Urinary bladder (tissue), 4 donors: ENCODE measurements around the gene ACOT9. TPM values are rescaled to one million over a fixed set of nuclear protein-coding genes. Genes with fewer than 3 reads are reported as not detected.

Source experiments
- DNase-seq: peaks from one replicate; pipeline ENCODE4 v3.0.0-alpha.2; 2015; ENCODE audit errors: extremely low spot score
- H3K27ac ChIP-seq: one replicate; pipeline ENCODE4 v1.5.1; 2013; ENCODE audit warnings: low read depth, mild to moderate bottlenecking, moderate library complexity
- H3K36me3 ChIP-seq: one replicate; pipeline ENCODE4 v1.6.1; 2013; ENCODE audit warnings: mild to moderate bottlenecking, moderate library complexity; ENCODE audit not compliant: insufficient read depth
- H3K4me1 ChIP-seq: one replicate; pipeline ENCODE4 v1.6.1; 2013; ENCODE audit warnings: mild to moderate bottlenecking, moderate library complexity; ENCODE audit not compliant: insufficient read depth
- H3K4me3 ChIP-seq: one replicate; pipeline ENCODE4 v1.5.1; 2013; ENCODE audit warnings: low read depth, low read length
- WGBS: extraction: QIAGEN DNeasy Blood & Tissue Kit; methylation state at CpG from one replicate; pipeline ENCODE4 v1.1.7; 2013; 5-methylcytosine and 5-hydroxymethylcytosine counted together
- polyA plus RNA-seq: library from polyadenylated mRNA; stranded (reverse); fragments of 200-250 nt; gene quantifications from one replicate; pipeline ENCODE4 v1.2.3, GENCODE V29; 2013
- total RNA-seq: library from RNA; depleted of rRNA; stranded (reverse); fragments of >200 nt; gene quantifications from one replicate; pipeline ENCODE4 v1.2.3, GENCODE V29; 2014
- donor health status: healthy with polysubstance abuse.
- donor health status: healthy.

The ACOT9 gene, protein sequence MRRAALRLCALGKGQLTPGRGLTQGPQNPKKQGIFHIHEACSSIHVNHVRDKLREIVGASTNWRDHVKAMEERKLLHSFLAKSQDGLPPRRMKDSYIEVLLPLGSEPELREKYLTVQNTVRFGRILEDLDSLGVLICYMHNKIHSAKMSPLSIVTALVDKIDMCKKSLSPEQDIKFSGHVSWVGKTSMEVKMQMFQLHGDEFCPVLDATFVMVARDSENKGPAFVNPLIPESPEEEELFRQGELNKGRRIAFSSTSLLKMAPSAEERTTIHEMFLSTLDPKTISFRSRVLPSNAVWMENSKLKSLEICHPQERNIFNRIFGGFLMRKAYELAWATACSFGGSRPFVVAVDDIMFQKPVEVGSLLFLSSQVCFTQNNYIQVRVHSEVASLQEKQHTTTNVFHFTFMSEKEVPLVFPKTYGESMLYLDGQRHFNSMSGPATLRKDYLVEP
- total RNA-seq (63.9 TPM), polyA plus RNA-seq (27.1 TPM)

DNA sequence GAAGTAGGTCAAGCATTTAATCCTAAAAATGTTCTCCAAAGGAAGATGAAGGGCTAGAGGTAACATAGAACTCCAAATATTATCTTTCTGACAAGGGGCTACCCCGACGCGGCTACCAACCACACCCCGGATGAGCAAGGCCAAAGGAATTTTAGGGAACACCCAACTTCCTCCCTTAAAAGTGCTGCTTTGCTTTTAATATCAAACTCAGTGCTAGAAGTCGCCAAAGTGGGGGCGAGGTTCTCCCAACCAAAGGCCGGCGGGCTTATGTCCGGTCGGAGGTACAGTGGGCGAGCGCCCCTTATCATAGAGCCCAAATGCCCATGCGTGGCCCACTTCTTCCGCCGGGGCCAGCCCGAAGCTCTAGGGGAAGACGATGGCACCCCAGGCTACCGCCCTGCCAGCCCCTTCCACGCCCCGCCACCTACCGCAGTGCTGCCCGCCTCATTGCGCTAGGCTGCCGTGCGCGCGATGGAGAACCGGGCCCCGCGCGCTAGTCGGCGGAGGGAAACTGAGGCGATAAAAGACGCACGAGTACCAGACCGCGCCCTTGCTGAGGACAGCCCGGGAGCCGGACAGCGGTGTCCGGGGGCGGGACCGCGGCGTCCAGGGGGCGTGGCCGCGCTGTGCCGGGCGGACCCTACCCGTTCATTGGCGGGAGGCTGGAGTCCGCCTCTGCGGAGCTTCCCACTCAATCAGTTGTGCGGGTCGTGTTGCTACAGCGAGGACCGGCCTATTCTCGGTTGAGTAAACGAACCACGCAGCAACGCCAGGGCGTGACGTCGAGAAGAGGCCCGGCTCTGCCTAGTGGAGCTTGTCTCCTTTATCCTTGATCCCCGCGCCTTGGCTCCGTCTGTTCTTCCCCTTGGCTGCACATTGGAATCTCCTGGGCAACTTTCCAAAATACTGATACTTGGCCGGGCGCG lies at the start of gene ACOT9:
Gene ACOT9 (minus strand): TSS at position 580 of the 926 bp plus-strand sequence. CDS start 132 bp downstream, at position 448.
- Histone ChIP-seq H3K36me3 (no peaks in the 10 kb centered on the region), H3K4me1 (no peaks in the 10 kb centered on the region), H3K27ac (peak within 1 kb of the TSS; percentile 93), H3K4me3 (peak within 1 kb of the TSS; percentile 72)
- WGBS = under 1% methylated on average over 71 of the region's 73 CpGs
- DNase-seq = peak; percentile 71

DNA sequence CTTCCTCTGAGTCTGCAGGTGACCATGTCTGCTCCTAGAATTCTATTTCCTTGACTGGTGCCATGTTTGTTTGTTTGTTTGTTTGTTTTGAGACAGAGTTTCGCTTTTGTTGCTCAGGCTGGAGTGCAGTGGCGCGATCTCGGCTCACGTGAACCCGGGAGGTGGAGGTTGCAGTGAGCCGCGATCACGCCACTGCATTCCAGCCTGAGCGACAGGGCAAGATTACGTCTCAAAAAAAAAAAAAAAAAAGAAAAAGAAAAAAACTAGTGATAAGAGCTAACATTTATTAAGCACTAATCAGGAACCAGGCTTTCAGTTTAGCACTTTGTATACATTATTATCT lies 47.0 kb upstream of the ACOT9 start:
- Histone ChIP-seq H3K36me3 (no peaks in the 10 kb centered on the region), H3K4me3 (no peak overlapping the region), H3K27ac (no peak overlapping the region), H3K4me1 (no peaks in the 10 kb centered on the region)
- no peak for DNase-seq
- 88% methylated on average over 11 of the region's 11 CpGs for WGBS

DNA sequence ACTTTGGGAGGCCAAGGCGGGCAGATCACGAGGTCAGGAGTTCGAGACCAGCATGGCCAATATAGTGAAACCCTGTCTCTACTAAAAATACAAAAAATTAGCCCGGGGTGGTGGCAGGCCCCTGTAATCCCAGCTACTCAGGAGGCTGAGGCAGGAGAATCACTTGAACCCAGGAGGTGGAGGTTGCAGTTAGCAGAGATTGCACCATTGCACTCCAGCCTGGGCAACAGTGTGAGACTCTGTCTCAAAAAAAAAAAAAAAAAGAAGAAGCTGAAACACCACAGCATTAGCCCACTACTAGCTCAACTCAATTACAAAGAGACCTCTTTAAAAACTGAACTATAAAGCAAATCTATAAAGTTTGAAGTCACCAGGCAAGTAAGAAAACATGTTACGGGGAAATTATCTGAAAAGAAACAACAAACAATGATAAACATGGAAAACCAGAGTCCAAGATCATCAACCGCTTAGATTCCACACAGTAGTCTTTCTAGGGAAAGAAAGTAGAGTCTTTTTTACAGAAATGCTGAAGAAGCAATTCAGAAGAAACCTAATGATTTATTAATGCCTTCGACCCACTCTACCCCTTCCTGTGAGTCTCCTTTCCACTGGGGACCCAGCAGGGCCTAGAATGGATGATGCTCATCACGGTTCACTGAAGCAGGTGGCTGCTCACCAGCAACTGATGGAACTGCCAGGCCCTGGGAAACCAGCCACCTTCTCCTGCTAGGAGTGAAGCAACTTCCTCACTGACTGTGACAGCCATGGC lies 46.5 kb upstream of the ACOT9 start:
- WGBS = 93% methylated on average over 8 of the region's 8 CpGs
- no peaks in the 10 kb centered on the region for H3K36me3 ChIP-seq
- no peak for DNase-seq
- H3K4me3 ChIP-seq = no peak overlapping the region
- H3K27ac ChIP-seq = no peak overlapping the region
- no peaks in the 10 kb centered on the region for H3K4me1 ChIP-seq

DNA sequence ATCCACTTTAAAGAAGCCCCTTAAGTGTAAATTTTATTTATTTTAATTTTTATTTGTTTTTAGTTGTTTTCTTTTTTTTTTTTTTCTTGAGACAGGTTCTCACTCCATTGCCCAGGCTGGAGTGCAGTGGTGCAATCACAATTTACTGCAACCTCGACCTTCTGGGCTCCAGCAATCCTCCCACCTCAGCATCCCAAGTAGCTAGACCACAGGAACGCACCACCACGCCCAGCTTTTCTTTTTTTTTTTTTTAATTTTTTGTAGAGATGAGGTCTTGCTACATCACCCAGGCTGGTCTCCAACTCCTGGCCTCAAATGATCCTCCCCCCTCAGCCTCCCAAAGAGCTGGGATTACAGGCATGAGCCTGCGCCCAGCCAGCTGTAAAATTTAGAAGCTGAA lies 45.9 kb upstream of the ACOT9 start:
- no peak overlapping the region for H3K4me3 ChIP-seq
- no peaks in the 10 kb centered on the region for H3K36me3 ChIP-seq
- 83% methylated on average over 4 of the region's 4 CpGs for WGBS
- H3K27ac ChIP-seq = no peak overlapping the region
- DNase-seq = no peak
- no peaks in the 10 kb centered on the region for H3K4me1 ChIP-seq

DNA sequence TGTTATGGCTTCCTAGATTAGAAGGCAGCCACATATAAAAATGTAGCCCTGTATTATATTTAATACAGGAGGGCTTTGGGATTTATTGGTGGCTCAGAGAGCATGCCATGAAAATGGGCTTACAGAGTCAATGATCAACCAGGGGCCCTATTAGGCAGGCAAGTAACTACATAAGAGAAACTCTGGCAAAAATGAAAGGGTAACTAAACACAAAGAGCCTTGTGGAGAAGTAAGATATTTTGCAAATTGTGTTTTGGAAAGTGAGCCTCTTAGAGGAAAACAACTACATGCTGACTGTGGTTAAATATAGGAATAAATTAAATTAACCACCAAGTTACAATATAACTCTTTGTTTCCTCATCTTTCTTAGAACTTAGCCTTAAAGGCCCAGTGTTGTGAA lies 45.4 kb upstream of the ACOT9 start:
- Histone ChIP-seq H3K27ac (no peak overlapping the region), H3K36me3 (no peaks in the 10 kb centered on the region), H3K4me1 (no peaks in the 10 kb centered on the region), H3K4me3 (no peak overlapping the region)
- DNase-seq = no peak

DNA sequence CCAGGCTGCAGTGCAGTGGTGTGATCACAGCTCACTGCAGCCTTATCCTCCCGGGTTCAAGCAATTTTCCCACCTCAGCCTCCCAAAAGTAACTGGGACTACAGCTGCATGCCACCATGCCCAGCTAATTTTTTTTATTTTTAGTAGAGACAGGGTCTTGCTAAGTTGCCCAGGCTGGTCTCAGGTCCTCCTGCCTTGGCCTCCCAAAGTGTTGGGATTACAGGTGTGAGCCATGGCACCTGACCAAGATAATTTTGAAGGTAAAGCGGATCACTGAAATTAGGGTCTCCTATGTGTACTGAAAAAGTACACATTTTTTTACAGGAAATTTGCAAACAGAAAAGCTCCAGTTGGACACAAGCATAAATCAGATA lies 44.7 kb upstream of the ACOT9 start:
- Histone ChIP-seq H3K4me1 (no peaks in the 10 kb centered on the region), H3K4me3 (no peak overlapping the region), H3K36me3 (no peaks in the 10 kb centered on the region), H3K27ac (no peak overlapping the region)
- DNase-seq = no peak
- WGBS = 96% methylated on average over 2 of the region's 2 CpGs

DNA sequence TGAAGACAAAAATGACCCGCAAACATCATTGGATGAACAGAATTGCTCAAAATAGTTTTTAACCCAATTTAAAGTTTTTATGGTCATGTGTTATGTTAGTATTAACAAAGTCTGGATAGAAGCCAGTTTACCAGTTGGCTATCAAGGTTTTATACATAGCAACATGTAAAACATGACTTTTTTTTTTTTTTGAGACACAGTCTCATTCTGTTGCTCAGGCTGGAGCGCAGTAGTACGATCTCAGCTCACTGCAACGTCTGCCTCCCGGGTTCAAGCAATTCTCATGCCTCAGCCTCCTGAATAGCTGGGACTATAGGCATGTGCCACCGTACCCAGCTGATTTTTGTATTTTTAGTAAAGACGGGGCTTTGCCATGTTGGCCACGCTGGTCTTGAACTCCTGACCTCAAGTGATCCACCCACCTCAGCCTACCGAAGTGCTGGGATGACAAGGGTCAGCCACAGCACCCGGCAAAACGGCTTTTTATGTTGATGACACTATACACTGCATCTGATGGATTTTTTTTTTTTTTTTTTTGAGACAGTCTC lies 43.3 kb upstream of the ACOT9 start:
- Histone ChIP-seq H3K4me3 (no peak overlapping the region), H3K27ac (no peak overlapping the region), H3K36me3 (no peaks in the 10 kb centered on the region), H3K4me1 (no peaks in the 10 kb centered on the region)
- 83% methylated on average over 11 of the region's 11 CpGs for WGBS
- DNase-seq = no peak

DNA sequence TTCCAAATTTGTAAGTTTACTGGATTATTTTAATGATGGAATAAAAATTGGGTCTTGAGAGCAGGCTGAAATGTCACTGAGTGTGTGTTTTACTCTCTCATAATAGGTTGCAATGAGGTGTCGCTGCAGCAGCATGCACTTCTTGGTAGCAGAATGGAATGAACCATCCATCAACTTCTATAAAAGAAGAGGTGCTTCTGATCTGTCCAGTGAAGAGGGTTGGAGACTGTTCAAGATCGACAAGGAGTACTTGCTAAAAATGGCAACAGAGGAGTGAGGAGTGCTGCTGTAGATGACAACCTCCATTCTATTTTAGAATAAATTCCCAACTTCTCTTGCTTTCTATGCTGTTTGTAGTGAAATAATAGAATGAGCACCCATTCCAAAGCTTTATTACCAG lies 42.5 kb upstream of the ACOT9 start:
- Histone ChIP-seq H3K4me1 (no peaks in the 10 kb centered on the region), H3K4me3 (no peak overlapping the region), H3K27ac (no peak overlapping the region), H3K36me3 (no peaks in the 10 kb centered on the region)
- DNase-seq = no peak
- WGBS = 65% methylated on average over 2 of the region's 2 CpGs

DNA sequence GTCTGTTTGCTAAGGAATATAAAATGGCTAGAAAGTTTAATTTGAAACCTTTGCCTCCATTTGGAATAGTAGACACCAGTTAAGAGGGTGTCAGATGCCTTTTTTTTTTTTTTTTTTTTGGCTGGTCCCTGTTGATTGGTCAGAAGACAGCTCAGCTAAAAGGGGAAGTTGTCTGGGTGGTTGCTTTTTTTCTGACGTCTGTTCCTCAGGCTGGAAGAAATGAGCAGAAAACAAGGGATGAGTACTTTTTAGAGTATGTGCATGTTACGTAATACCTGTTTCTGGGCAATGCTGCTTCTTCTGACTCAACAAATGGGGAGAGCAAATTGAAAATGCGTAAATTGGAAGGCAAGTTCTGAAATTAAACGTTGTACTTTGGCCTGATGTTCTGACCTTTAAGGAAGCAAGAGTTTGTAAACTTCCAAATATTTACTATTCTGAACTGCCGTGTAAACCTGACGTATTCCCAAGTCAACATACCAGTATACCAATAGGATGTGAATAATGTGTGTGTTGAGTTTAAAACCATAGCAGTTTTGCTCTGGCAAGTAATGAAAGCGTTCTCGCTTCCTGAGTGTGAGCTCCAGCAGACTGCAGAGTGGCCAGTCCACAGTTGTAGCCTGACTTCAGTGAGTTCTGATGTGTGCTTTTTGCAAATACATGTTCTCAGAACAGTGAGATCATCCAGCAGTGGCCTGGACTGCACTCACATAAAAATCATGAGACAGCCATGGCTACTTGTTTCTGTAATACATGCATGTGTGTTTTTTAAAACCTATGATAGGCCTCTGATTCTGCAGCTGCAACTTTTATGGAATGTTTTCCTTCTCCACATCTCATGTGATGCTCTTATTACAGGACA lies 41.6 kb upstream of the ACOT9 start:
- H3K4me1 ChIP-seq = no peaks in the 10 kb centered on the region
- DNase-seq = no peak
- H3K36me3 ChIP-seq = no peaks in the 10 kb centered on the region
- H3K27ac ChIP-seq = no peak overlapping the region
- WGBS = 62% methylated on average over 8 of the region's 8 CpGs
- peak overlapping the region; percentile 79 for H3K4me3 ChIP-seq

DNA sequence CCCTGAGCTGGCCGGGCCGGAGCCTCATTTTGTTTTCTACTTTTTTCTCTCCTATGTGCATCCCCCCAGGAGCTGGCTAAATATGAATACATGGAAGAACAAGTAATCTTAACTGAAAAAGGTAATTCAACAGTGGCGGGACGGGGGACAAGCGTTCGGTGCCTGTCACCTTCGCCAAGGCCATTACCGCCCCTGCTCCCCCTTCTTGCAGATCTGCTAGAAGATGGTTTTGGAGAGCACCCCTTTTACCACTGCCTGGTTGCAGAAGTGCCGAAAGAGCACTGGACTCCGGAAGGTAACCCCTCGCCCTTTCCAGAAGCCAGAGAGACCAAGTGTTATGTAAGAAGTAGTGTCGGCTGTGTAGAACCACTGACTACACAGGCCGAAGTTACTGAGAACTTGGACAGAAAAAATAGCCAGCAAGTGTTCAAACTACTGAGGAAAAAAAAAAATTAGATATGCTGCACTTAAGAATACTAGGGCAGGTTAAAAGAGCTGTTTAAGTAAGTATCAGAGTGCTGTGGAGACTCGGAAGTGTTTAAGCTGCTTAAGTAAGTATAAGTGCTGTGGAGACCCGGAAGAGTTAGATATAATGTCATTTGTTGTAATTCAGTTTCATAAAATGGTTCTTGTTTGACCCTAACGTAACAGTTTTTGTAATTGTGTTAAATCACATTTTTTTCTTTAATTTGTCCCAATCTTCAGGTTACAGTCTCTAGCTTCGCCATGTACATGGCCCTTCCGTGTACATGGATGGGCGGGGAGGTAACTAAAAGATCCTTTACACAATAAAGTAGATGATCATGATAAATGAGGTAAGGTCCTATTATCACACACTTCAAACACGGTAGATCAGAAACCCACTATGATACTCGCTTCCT lies 40.8 kb upstream of the ACOT9 start:
- DNase-seq = no peak
- WGBS = 22% methylated on average over 21 of the region's 21 CpGs
- peak overlapping the region; percentile 99 for H3K27ac ChIP-seq
- no peaks in the 10 kb centered on the region for H3K36me3 ChIP-seq
- peak overlapping the region; percentile 79 for H3K4me3 ChIP-seq
- H3K4me1 ChIP-seq = no peaks in the 10 kb centered on the region

DNA sequence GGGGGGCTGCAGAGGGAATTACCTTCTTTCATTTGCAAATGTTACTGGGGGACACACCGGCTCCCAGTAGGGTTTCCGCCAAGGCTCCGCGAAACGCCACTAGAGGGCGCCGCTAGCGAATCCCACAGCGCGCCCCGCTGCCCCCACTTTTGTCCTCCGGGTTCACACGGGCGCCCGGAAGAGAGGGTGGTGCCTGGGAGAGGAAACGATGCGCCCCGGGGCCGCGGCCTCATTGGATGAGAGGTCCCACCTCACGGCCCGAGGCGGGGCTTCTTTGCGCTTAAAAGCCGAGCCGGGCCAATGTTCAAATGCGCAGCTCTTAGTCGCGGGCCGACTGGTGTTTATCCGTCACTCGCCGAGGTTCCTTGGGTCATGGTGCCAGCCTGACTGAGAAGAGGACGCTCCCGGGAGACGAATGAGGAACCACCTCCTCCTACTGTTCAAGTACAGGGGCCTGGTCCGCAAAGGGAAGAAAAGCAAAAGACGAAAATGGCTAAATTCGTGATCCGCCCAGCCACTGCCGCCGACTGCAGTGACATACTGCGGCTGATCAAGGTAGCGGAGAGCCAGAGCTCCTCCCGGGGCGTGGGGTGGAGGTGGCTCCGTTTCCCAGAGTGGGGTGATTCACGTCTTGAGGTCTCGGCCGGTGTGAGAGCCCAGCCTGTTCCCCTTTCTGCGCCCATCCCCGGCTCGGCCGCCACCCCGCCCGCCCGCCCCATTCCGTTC lies 40.0 kb upstream of the ACOT9 start, which contains the start of gene SAT1:
Gene SAT1 (plus strand): TSS at position 311 of the 726 bp plus-strand sequence. CDS start 179 bp downstream, at position 490.
- Histone ChIP-seq H3K4me3 (peak within 1 kb of the TSS; percentile 79), H3K36me3 (no peaks in the 10 kb centered on the region), H3K4me1 (no peaks in the 10 kb centered on the region), H3K27ac (peak within 1 kb of the TSS; percentile 99)
- DNase-seq = peak; percentile 87
- WGBS = under 1% methylated on average over 58 of the region's 58 CpGs
